Fibroblast of villous mesenchyme (primary cell): ENCODE data around the gene RGS3. TPM values are rescaled to one million over a fixed set of nuclear protein-coding genes. Genes with fewer than 3 reads are reported as not detected.
A peak's percentile ranks its signal among the peaks of the same experiment; 100 is the strongest.

Experiments used
- DNase-seq: peaks from one replicate; pipeline ENCODE4 v3.0.0-alpha.2; 2010; ENCODE audit warnings: low read depth
- H3K4me3 ChIP-seq: 2 replicates; pipeline ENCODE4 v1.5.1; 2011; ENCODE audit warnings: low read depth, mild to moderate bottlenecking, low read length
- CTCF ChIP-seq: IDR thresholded peaks from 2 replicates; pipeline ENCODE4 v1.5.1; 2012; ENCODE audit warnings: low read depth, mild to moderate bottlenecking, low read length; ENCODE audit not compliant: insufficient read depth
- total RNA-seq: library from RNA; depleted of rRNA; stranded (reverse); fragments of >200 nt; gene quantifications from 2 replicates; pipeline ENCODE4 v1.2.3, GENCODE V29; 2012

Gene RGS3
- total RNA-seq, 1 donor = 37.1 TPM

- no peak for DNase-seq
- TF ChIP-seq CTCF = no peak
- no peak overlapping the region for H3K4me3 ChIP-seq
Observed at GRCh38 chr9:113525831-113526230, 62.3 kb downstream of the RGS3 start.

GRCh38 chr9:113526231-113526746 lies 62.8 kb downstream of the RGS3 start:
- H3K4me3 ChIP-seq = no peak overlapping the region
- no peak for DNase-seq
- TF ChIP-seq CTCF = no peak

- peak; percentile 48 for DNase-seq
- no peak for TF ChIP-seq CTCF
- no peak overlapping the region for H3K4me3 ChIP-seq
Observed at GRCh38 chr9:113526841-113527240, 63.3 kb downstream of the RGS3 start.

- DNase-seq = no peak
- H3K4me3 ChIP-seq = no peak overlapping the region
- no peak for TF ChIP-seq CTCF
Observed at GRCh38 chr9:113528088-113528487, 64.6 kb downstream of the RGS3 start.

- TF ChIP-seq CTCF = no peak
- no peak overlapping the region for H3K4me3 ChIP-seq
- no peak for DNase-seq
Observed at GRCh38 chr9:113528811-113529210, 65.3 kb downstream of the RGS3 start.

- H3K4me3 ChIP-seq = no peak overlapping the region
- no peak for TF ChIP-seq CTCF
- no peak for DNase-seq
Observed at GRCh38 chr9:113529336-113530009, 65.9 kb downstream of the RGS3 start.
